Measurements from ENCODE around the gene HABP2. TPM values are rescaled to one million over a fixed set of nuclear protein-coding genes. Genes with fewer than 3 reads are reported as not detected.
A peak's percentile ranks its signal among the peaks of the same experiment; 100 is the strongest.

The HABP2 gene
- polyA plus RNA-seq, 4 donors: 0.89 to 16.3 (median 1.9) TPM; not detected in 1

DNA sequence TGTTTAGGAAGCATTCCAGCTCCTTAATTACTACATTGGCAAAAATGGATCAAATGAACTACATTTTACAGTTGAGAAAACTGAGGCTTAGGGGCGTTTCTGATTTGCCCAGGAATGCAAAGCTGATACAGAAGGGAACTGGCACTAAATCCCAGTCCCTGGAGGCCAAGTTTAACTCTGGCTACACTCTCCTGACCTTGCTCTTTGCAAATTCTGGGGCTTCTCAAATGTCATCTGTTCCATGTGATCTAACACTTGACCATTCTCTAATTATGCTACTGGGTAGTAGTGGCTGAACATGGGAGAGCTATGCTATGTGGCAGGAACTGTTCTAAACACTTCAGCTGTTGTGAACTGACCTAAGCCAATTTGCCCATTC, 11.3 kb upstream of the HABP2 start:
- DNase-seq: no peak
- Histone ChIP-seq H3K9me3 (ENCODE audit: control insufficient read depth in 2 of 2, insufficient read depth in 1 of 2, low read depth in 1 of 2, low read length in 1 of 2) (no peaks in the 10 kb centered on the region), H3K27me3 (ENCODE audit: control insufficient read depth in 3 of 3, insufficient read depth in 3 of 3, low read length in 3 of 3) (no peaks in the 10 kb centered on the region), H3K4me1 (ENCODE audit: control insufficient read depth in 3 of 3, insufficient read depth in 2 of 3, low read depth in 1 of 3, low read length in 2 of 3) (peaks cover 0 to 18% (median 0%) of the 10 kb centered on the region in 3 donors), H3K27ac (ENCODE audit: low read depth in 1 of 3, low read length in 2 of 3) (no peak overlapping the region), H3K36me3 (ENCODE audit: control insufficient read depth in 3 of 3, insufficient read depth in 2 of 3, low read depth in 1 of 3, low read length in 3 of 3) (no peaks in the 10 kb centered on the region), H3K4me3 (ENCODE audit: low read depth in 1 of 3, low read length in 3 of 3) (no peak overlapping the region)
- FAIRE-seq: no peak
- WGBS, 3 donors: 9 to 46% (median 32%) methylated on average over 1 of the region's 1 CpG

DNA sequence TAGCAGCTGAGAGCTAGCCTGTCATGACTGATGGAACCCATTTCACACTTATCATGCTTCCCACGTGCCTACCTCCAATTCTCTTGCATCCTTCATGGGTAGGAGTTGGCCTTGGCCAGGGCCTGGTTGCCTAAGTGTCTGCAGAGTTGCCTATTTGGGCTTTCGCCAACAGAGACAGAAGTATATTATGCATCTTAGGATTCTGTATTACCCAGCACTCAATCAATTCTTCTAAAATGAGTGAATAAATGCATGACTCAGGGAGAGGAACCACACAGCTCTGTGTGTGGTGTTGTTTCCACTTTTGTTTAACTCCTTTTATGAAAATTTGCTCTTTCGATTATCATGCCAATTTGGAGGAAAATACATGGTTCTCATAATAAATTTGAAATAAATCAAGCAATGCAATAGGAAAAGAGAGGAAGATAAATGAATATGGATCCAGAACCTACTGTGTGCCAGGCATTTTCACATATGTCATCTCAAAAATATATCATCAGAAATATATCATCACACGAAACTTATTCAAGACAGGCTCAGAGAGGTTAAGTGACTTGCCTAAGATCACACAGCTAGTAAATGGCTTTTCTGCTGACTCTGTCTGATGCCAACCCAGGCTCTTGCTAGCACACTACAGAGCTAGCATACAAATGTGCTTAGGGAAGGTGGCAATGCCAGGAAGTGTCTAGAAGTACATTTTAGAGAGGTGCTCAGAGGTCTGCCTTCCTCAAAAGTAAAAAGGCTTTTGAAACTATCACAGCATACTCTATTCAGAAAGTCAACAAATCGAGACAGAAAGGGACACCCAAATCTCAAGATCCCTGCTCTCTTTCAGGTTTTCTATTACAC, 9.5 kb upstream of the HABP2 start:
- no peak overlapping the region for H3K27ac ChIP-seq (ENCODE audit: low read depth in 1 of 3, low read length in 2 of 3)
- no peak overlapping the region for H3K4me3 ChIP-seq (ENCODE audit: low read depth in 1 of 3, low read length in 3 of 3)
- no peaks in the 10 kb centered on the region for H3K9me3 ChIP-seq (ENCODE audit: control insufficient read depth in 2 of 2, insufficient read depth in 1 of 2, low read depth in 1 of 2, low read length in 1 of 2)
- peaks cover 0 to 10% (median 0%) of the 10 kb centered on the region in 3 donors for H3K4me1 ChIP-seq (ENCODE audit: control insufficient read depth in 3 of 3, insufficient read depth in 2 of 3, low read depth in 1 of 3, low read length in 2 of 3)
- FAIRE-seq (no peak), DNase-seq (no peak)
- no peaks in the 10 kb centered on the region for H3K27me3 ChIP-seq (ENCODE audit: control insufficient read depth in 3 of 3, insufficient read depth in 3 of 3, low read length in 3 of 3)
- 80 to 84% (median 81%) methylated on average over 5 of the region's 5 CpGs for WGBS, 3 donors
- H3K36me3 ChIP-seq (ENCODE audit: control insufficient read depth in 3 of 3, insufficient read depth in 2 of 3, low read depth in 1 of 3, low read length in 3 of 3): no peaks in the 10 kb centered on the region

DNA sequence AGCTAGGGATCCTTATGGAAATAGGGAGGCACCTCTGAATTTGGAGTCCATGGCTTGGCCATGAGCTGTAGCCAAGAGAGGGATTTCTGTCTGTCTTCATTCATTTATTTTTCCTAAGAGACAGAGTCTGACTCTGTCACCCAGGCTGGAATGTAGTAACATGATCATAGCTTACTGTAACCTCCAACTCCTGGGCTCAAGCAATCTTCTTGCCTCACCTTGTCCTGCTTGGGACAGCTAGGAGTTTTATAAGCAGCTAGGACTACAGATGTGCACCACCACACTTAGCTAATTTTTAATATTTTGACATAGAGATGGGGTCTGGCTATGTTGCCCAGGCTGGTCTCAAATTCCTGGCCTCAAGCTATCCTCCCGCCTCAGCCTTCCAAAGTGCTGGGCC, 8.5 kb upstream of the HABP2 start:
- H3K4me3 ChIP-seq (ENCODE audit: low read depth in 1 of 3, low read length in 3 of 3): no peak overlapping the region
- no peak for DNase-seq
- no peak for FAIRE-seq
- WGBS, 3 donors: 86 to 100% (median 93%) methylated on average over 1 of the region's 1 CpG
- no peaks in the 10 kb centered on the region for H3K27me3 ChIP-seq (ENCODE audit: control insufficient read depth in 3 of 3, insufficient read depth in 3 of 3, low read length in 3 of 3)
- no peak overlapping the region for H3K27ac ChIP-seq (ENCODE audit: low read depth in 1 of 3, low read length in 2 of 3)
- no peaks in the 10 kb centered on the region for H3K9me3 ChIP-seq (ENCODE audit: control insufficient read depth in 2 of 2, insufficient read depth in 1 of 2, low read depth in 1 of 2, low read length in 1 of 2)
- no peaks in the 10 kb centered on the region for H3K36me3 ChIP-seq (ENCODE audit: control insufficient read depth in 3 of 3, insufficient read depth in 2 of 3, low read depth in 1 of 3, low read length in 3 of 3)
- peaks cover 0 to 5% (median 0%) of the 10 kb centered on the region in 3 donors for H3K4me1 ChIP-seq (ENCODE audit: control insufficient read depth in 3 of 3, insufficient read depth in 2 of 3, low read depth in 1 of 3, low read length in 2 of 3)

DNA sequence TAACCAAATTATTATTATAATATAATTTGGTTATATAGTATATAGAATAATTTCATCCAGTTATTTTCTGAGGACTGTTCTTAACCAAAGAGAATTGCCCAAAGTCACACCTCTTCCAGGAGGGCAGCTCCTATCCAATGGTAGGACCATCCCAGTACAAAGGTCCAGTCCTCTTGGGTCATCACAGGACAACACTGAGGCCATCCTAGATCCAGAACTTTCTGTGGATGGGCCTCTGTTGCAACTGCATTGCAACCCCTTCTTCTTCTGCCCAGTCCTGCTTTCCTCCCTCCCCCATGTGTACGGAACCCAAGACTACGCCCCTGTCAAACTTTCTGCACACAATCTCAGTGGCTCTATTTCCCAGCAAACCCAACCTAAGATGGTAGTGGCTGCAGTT, 5.4 kb upstream of the HABP2 start:
- Histone ChIP-seq H3K4me1 (ENCODE audit: control insufficient read depth in 3 of 3, insufficient read depth in 2 of 3, low read depth in 1 of 3, low read length in 2 of 3) (peaks cover 0 to 6% (median 3%) of the 10 kb centered on the region in 3 donors), H3K9me3 (ENCODE audit: control insufficient read depth in 2 of 2, insufficient read depth in 1 of 2, low read depth in 1 of 2, low read length in 1 of 2) (no peaks in the 10 kb centered on the region), H3K4me3 (ENCODE audit: low read depth in 1 of 3, low read length in 3 of 3) (no peak overlapping the region), H3K27me3 (ENCODE audit: control insufficient read depth in 3 of 3, insufficient read depth in 3 of 3, low read length in 3 of 3) (no peaks in the 10 kb centered on the region), H3K36me3 (ENCODE audit: control insufficient read depth in 3 of 3, insufficient read depth in 2 of 3, low read depth in 1 of 3, low read length in 3 of 3) (no peaks in the 10 kb centered on the region), H3K27ac (ENCODE audit: low read depth in 1 of 3, low read length in 2 of 3) (no peak overlapping the region)
- 93 to 96% (median 96%) methylated on average over 2 of the region's 2 CpGs for WGBS, 3 donors
- DNase-seq: no peak
- no peak for FAIRE-seq

DNA sequence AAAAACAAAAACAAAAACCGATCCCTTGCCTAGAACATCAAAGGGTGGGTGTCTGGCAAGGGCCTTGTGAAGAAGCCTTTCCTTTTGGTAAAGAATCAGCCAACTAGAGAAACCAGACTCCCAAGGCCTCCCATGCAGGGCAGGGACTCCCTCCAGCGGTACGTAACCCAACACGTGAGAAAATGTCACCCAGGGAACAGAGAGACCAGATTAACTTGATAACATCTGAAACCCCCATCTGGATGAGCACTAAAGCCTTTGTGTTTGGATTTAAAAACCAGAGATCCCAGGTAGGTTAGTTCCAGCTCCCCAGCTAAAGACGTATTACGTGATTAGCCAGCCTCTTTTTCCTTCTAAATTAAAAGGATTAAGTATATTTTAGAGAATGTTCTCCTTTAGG, 3.0 kb upstream of the HABP2 start:
- 93 to 96% (median 93%) methylated on average over 6 of the region's 6 CpGs for WGBS, 3 donors
- no peaks in the 10 kb centered on the region for H3K9me3 ChIP-seq (ENCODE audit: control insufficient read depth in 2 of 2, insufficient read depth in 1 of 2, low read depth in 1 of 2, low read length in 1 of 2)
- no peak for DNase-seq
- H3K4me1 ChIP-seq (ENCODE audit: control insufficient read depth in 3 of 3, insufficient read depth in 2 of 3, low read depth in 1 of 3, low read length in 2 of 3): peaks cover 0 to 23% (median 3%) of the 10 kb centered on the region in 3 donors
- no peak for FAIRE-seq
- no peak overlapping the region for H3K4me3 ChIP-seq (ENCODE audit: low read depth in 1 of 3, low read length in 3 of 3)
- no peaks in the 10 kb centered on the region for H3K36me3 ChIP-seq (ENCODE audit: control insufficient read depth in 3 of 3, insufficient read depth in 2 of 3, low read depth in 1 of 3, low read length in 3 of 3)
- no peaks in the 10 kb centered on the region for H3K27me3 ChIP-seq (ENCODE audit: control insufficient read depth in 3 of 3, insufficient read depth in 3 of 3, low read length in 3 of 3)
- H3K27ac ChIP-seq (ENCODE audit: low read depth in 1 of 3, low read length in 2 of 3): no peak overlapping the region

DNA sequence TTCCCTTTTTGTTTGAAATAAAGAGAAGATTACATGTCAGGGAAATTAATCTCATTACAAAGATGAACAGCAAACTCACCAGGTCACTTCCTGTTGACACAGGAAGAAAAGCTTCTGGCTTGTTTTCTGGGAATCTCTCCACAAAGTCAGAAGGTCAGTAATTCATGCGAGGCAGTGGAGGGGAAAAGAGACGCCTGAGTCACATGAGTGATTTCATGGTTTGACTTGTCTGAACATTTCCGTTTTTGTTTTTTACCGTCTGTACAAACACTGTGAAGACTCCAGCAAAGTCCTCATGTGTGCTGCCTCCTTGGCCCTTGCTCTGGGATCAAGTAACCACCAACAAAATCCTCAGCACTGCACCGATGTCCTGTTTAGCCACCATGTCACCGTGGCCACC, 2.5 kb upstream of the HABP2 start:
- H3K36me3 ChIP-seq (ENCODE audit: control insufficient read depth in 3 of 3, insufficient read depth in 2 of 3, low read depth in 1 of 3, low read length in 3 of 3): no peaks in the 10 kb centered on the region
- H3K9me3 ChIP-seq (ENCODE audit: control insufficient read depth in 2 of 2, insufficient read depth in 1 of 2, low read depth in 1 of 2, low read length in 1 of 2): no peaks in the 10 kb centered on the region
- no peak overlapping the region for H3K4me3 ChIP-seq (ENCODE audit: low read depth in 1 of 3, low read length in 3 of 3)
- DNase-seq: no peak
- no peak overlapping the region for H3K27ac ChIP-seq (ENCODE audit: low read depth in 1 of 3, low read length in 2 of 3)
- peaks cover 0 to 28% (median 3%) of the 10 kb centered on the region in 3 donors for H3K4me1 ChIP-seq (ENCODE audit: control insufficient read depth in 3 of 3, insufficient read depth in 2 of 3, low read depth in 1 of 3, low read length in 2 of 3)
- no peaks in the 10 kb centered on the region for H3K27me3 ChIP-seq (ENCODE audit: control insufficient read depth in 3 of 3, insufficient read depth in 3 of 3, low read length in 3 of 3)
- 49 to 68% (median 60%) methylated on average over 6 of the region's 6 CpGs for WGBS, 3 donors
- FAIRE-seq: no peak

DNA sequence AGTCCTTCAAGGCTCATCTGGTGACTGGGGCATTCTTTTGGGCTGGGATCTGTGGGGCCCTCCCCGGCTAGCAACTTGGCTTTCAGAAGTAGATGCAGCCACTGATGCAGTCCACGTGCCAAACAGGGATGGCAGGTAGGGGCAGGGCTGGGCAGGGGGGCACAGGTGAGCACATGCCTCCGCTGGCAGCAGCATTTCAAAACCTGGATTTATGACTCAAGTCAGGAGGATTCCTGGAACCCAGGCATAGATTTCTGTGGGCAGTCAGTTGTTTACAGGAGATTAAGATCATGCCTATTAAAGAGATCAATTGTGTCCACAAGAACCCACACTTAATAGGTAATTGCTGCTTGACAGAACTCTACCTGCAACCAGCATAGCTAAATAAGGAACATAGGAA, 839 bp upstream of the HABP2 start:
- no peaks in the 10 kb centered on the region for H3K9me3 ChIP-seq (ENCODE audit: control insufficient read depth in 2 of 2, insufficient read depth in 1 of 2, low read depth in 1 of 2, low read length in 1 of 2)
- DNase-seq (no peak), FAIRE-seq (no peak)
- 33 to 70% (median 38%) methylated on average over 3 of the region's 3 CpGs for WGBS, 3 donors
- H3K4me1 ChIP-seq (ENCODE audit: control insufficient read depth in 3 of 3, insufficient read depth in 2 of 3, low read depth in 1 of 3, low read length in 2 of 3): peaks cover 0 to 38% (median 3%) of the 10 kb centered on the region in 3 donors
- no peaks in the 10 kb centered on the region for H3K36me3 ChIP-seq (ENCODE audit: control insufficient read depth in 3 of 3, insufficient read depth in 2 of 3, low read depth in 1 of 3, low read length in 3 of 3)
- H3K4me3 ChIP-seq (ENCODE audit: low read depth in 1 of 3, low read length in 3 of 3): no peak overlapping the region
- peak overlapping the region in 1 of 3 donors; percentile 64 for H3K27ac ChIP-seq (ENCODE audit: low read depth in 1 of 3, low read length in 2 of 3)
- no peaks in the 10 kb centered on the region for H3K27me3 ChIP-seq (ENCODE audit: control insufficient read depth in 3 of 3, insufficient read depth in 3 of 3, low read length in 3 of 3)

DNA sequence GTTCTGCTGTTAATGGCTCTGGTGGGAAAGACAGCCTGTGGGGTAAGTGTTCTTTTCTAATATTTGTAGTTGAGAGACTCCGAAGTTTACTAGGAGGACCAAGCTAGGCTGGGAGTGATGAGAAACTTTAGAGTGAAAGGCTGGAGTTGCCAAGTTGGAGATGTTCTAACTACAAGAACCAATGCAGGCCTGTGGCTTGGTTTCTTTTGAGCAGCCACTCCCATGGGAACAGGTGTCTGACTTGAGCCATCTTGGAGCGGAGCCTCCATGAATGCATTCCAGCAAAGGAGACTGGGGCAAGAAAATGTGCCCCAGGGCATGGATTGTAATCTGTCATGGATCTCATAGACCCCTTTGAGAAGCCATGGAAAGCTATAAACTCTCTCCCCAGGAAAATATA, 296 bp downstream of the HABP2 start:
- peak in 1 of 2 donors; percentile 38 for DNase-seq
- 64 to 92% (median 86%) methylated on average over 2 of the region's 2 CpGs for WGBS, 3 donors
- H3K27me3 ChIP-seq (ENCODE audit: control insufficient read depth in 3 of 3, insufficient read depth in 3 of 3, low read length in 3 of 3): no peaks in the 10 kb centered on the region
- peaks cover 0 to 38% (median 7%) of the 10 kb centered on the region in 3 donors for H3K4me1 ChIP-seq (ENCODE audit: control insufficient read depth in 3 of 3, insufficient read depth in 2 of 3, low read depth in 1 of 3, low read length in 2 of 3)
- H3K27ac ChIP-seq (ENCODE audit: low read depth in 1 of 3, low read length in 2 of 3): peak overlapping the region in 1 of 3 donors; percentile 64
- FAIRE-seq: no peak
- H3K36me3 ChIP-seq (ENCODE audit: control insufficient read depth in 3 of 3, insufficient read depth in 2 of 3, low read depth in 1 of 3, low read length in 3 of 3): no peaks in the 10 kb centered on the region
- no peaks in the 10 kb centered on the region for H3K9me3 ChIP-seq (ENCODE audit: control insufficient read depth in 2 of 2, insufficient read depth in 1 of 2, low read depth in 1 of 2, low read length in 1 of 2)
- peak overlapping the region in 1 of 3 donors; percentile 23 for H3K4me3 ChIP-seq (ENCODE audit: low read depth in 1 of 3, low read length in 3 of 3)

Measured in small intestine (tissue), 7 donors.